SK-N-SH (cell line): Measurements from ENCODE around the gene TSPAN3. TPM values are rescaled to one million over a fixed set of nuclear protein-coding genes. Genes with fewer than 3 reads are reported as not detected.

Experiments used
- CTCF ChIA-PET: fragments of 300-600, 350-600 bp; formaldehyde crosslinking; extraction: SDS; loops from one replicate; lab custom pipeline; 2021; lab: Yijun Ruan, JAX
- POLR2A ChIA-PET: fragments of 350-600 bp; sonication (Branson Sonifier 250); formaldehyde crosslinking; extraction: SDS; loops from one replicate; lab custom pipeline; 2020; ENCODE audit warnings: antibody characterized with exemption, inconsistent platforms; lab: Yijun Ruan, JAX
- DNase-seq: peaks from one replicate; pipeline ENCODE4 v3.0.0; 2012
- H2AFZ ChIP-seq: fragments of 200-600 bp; sonication (generic); 2 replicates; pipeline ENCODE4 v1.8.1; 2016; ENCODE audit warnings: antibody characterized with exemption, mild to moderate bottlenecking, low read depth
- H3F3A ChIP-seq: fragments of 200-600 bp; sonication (generic); replicated peaks from 2 replicates; pipeline ENCODE3; 2016; ENCODE audit warnings: antibody characterized with exemption, mild to moderate bottlenecking; ENCODE audit not compliant: insufficient read depth
- H3K27ac ChIP-seq, 2 experiments: fragments of 200-500 bp in 1 of 2; fragments of 200-600 bp in 1 of 2; sonication (Bioruptor generic) in 1 of 2; sonication (generic), shearing (Covaris generic) in 1 of 2; 2 replicates each; pipeline versions ENCODE4 v1.5.1 to v1.6.1; 2014 to 2016; ENCODE audit warnings: low read depth in 2 of 2, inconsistent platforms in 1 of 2, low read length in 1 of 2, mild to moderate bottlenecking in 1 of 2, mixed read lengths in 1 of 2
- H3K27me3 ChIP-seq: fragments of 200-600 bp; sonication (generic), shearing (Covaris generic); 2 replicates; pipeline ENCODE4 v1.6.1; 2016; ENCODE audit warnings: mixed run types; ENCODE audit not compliant: insufficient read depth
- H3K36me3 ChIP-seq, 2 experiments: fragments of 200-500 bp in 1 of 2; fragments of 200-600 bp in 1 of 2; sonication (Bioruptor generic) in 1 of 2; sonication (generic) in 1 of 2; replicated peaks in 1 of 2; 2 replicates each; pipeline versions ENCODE3 to v1.5.1; 2014 to 2016; ENCODE audit warnings: low read length in 1 of 2, mild to moderate bottlenecking in 1 of 2; ENCODE audit not compliant: insufficient read depth in 2 of 2, control insufficient read depth in 1 of 2
- H3K4me1 ChIP-seq, 2 experiments: fragments of 200-500 bp in 1 of 2; fragments of 200-600 bp in 1 of 2; sonication (Bioruptor generic) in 1 of 2; sonication (generic), shearing (Covaris generic) in 1 of 2; 2 replicates each; pipeline versions ENCODE4 v1.5.1 to v1.6.1; 2014 to 2016; ENCODE audit warnings: low read depth in 1 of 2, low read length in 1 of 2, mixed run types in 1 of 2; ENCODE audit not compliant: insufficient read depth in 2 of 2, control insufficient read depth in 1 of 2
- H3K4me2 ChIP-seq: fragments of 200-600 bp; sonication (generic), shearing (Covaris generic); 2 replicates; pipeline ENCODE4 v1.6.1; 2017; ENCODE audit warnings: mixed run types
- H3K4me3 ChIP-seq, 2 experiments: fragments of 200-500 bp in 1 of 2; fragments of 200-600 bp in 1 of 2; sonication (Bioruptor generic) in 1 of 2; sonication (generic), shearing (Covaris generic) in 1 of 2; 2 replicates each; pipeline versions ENCODE4 v1.5.1 to v1.8.1; 2014 to 2016; ENCODE audit warnings: low read depth in 2 of 2, inconsistent platforms in 1 of 2, low read length in 1 of 2, mild to moderate bottlenecking in 1 of 2, mixed read lengths in 1 of 2, moderate library complexity in 1 of 2
- H3K79me2 ChIP-seq: fragments of 200-600 bp; sonication (generic); 2 replicates; pipeline ENCODE4 v1.8.1; 2017; ENCODE audit warnings: mild to moderate bottlenecking; ENCODE audit not compliant: insufficient read depth
- H3K9ac ChIP-seq: fragments of 200-600 bp; sonication (generic); 2 replicates; pipeline ENCODE4 v1.6.1; 2017; ENCODE audit warnings: mixed run types
- H3K9me2 ChIP-seq: fragments of 200-600 bp; sonication (generic); 2 replicates; pipeline ENCODE4 v1.6.1; 2017; ENCODE audit warnings: mixed run types
- H3K9me3 ChIP-seq: fragments of 200-600 bp; sonication (generic); 2 replicates; pipeline ENCODE4 v1.6.1; 2017; ENCODE audit warnings: mixed run types, mild to moderate bottlenecking, moderate library complexity
- H4K20me1 ChIP-seq: fragments of 200-600 bp; sonication (generic); 2 replicates; pipeline ENCODE4 v1.6.1; 2017; ENCODE audit warnings: mild to moderate bottlenecking, mixed run types; ENCODE audit not compliant: insufficient read depth
- ELF1 ChIP-seq: IDR thresholded peaks from 2 replicates; pipeline ENCODE4 v1.4.0; 2012
- EP300 ChIP-seq, 2 experiments: IDR thresholded peaks; 2 replicates each; pipeline versions ENCODE4 v1.4.0 to v1.6.1; 2012; ENCODE audit warnings: borderline replicate concordance in 1 of 2, low read depth in 1 of 2, low read length in 1 of 2
- EZH2phosphoT487 ChIP-seq: fragments of 200-600 bp; sonication (generic); IDR thresholded peaks from 2 replicates; pipeline ENCODE4 v1.6.1; 2017; ENCODE audit warnings: low read depth, mixed run types, mild to moderate bottlenecking, antibody characterized with exemption, moderate library complexity, borderline replicate concordance
- FOXJ3 ChIP-seq: sonication (generic); formaldehyde crosslinking; IDR thresholded peaks from 2 replicates; pipeline ENCODE4 v1.5.1; 2020; ENCODE audit warnings: mild to moderate bottlenecking, missing genetic modification reagents
- GABPA ChIP-seq: IDR thresholded peaks from 2 replicates; pipeline ENCODE4 v1.4.0; 2012; ENCODE audit warnings: low read depth, mild to moderate bottlenecking
- GATA2 ChIP-seq: sonication (generic); formaldehyde crosslinking; IDR thresholded peaks from 2 replicates; pipeline ENCODE4 v1.5.0; 2020; ENCODE audit warnings: mild to moderate bottlenecking, missing genetic modification reagents
- IRF3 ChIP-seq: fragments of 150-350 bp; IDR thresholded peaks from 2 replicates; pipeline ENCODE4 v1.6.1; 2016; ENCODE audit warnings: mild to moderate bottlenecking, low read depth, low read length
- JUND ChIP-seq: IDR thresholded peaks from 2 replicates; pipeline ENCODE4 v1.4.0; 2012
- MAX ChIP-seq: IDR thresholded peaks from 2 replicates; pipeline ENCODE4 v1.4.0; 2012; ENCODE audit warnings: low read depth
- MXI1 ChIP-seq: IDR thresholded peaks from 2 replicates; pipeline ENCODE4 v1.6.1; 2012; ENCODE audit warnings: mild to moderate bottlenecking, low read depth, low read length, improper control_type of control experiment
- NRF1 ChIP-seq: IDR thresholded peaks from 2 replicates; pipeline ENCODE4 v1.6.1; 2012; ENCODE audit warnings: low read depth, mild to moderate bottlenecking, low read length
- PBX3 ChIP-seq: IDR thresholded peaks from 2 replicates; pipeline ENCODE4; 2012
- POLR2AphosphoS5 ChIP-seq: IDR thresholded peaks from 2 replicates; pipeline ENCODE4 v1.6.1; 2012; ENCODE audit warnings: low read depth, low read length
- REST ChIP-seq: IDR thresholded peaks from 2 replicates; pipeline ENCODE4 v1.6.1; 2012; ENCODE audit warnings: mild to moderate bottlenecking, low read depth, low read length, moderate library complexity
- RFX5 ChIP-seq: IDR thresholded peaks from 2 replicates; pipeline ENCODE4 v1.6.1; 2012; ENCODE audit warnings: mild to moderate bottlenecking, improper control_type of control experiment, low read length
- SMC3 ChIP-seq: IDR thresholded peaks from 2 replicates; pipeline ENCODE4 v1.6.1; 2012; ENCODE audit warnings: low read depth, low read length, improper control_type of control experiment
- TAF1 ChIP-seq: IDR thresholded peaks from 2 replicates; pipeline ENCODE4 v1.6.1; 2012; ENCODE audit warnings: low read depth, mild to moderate bottlenecking, low read length, moderate library complexity, borderline replicate concordance
- USF1 ChIP-seq: IDR thresholded peaks from 2 replicates; pipeline ENCODE4 v1.4.0; 2012; ENCODE audit warnings: low read depth, borderline replicate concordance
- USF2 ChIP-seq: fragments of 150-350 bp; IDR thresholded peaks from 2 replicates; pipeline ENCODE4 v1.6.1; 2017; ENCODE audit warnings: antibody characterized with exemption, low read length, low read depth, borderline replicate concordance
- WGBS: methylation state at CpG from one replicate; pipeline ENCODE4 v1.1.6; 2017; ENCODE audit warnings: low lambda C conversion rate; 5-methylcytosine and 5-hydroxymethylcytosine counted together
- polyA plus RNA-seq, 3 experiments: library from polyadenylated mRNA; depleted of rRNA; stranded (reverse); fragments of >200 nt; gene quantifications; 2 replicates each; pipeline ENCODE4 v1.2.3, GENCODE V29; 2012
- TF ChIP-seq, protein P1 (sequence below): IDR thresholded peaks from 2 replicates; pipeline ENCODE4 v1.4.0; 2012; ENCODE audit warnings: low read depth, borderline replicate concordance

TSPAN3 gene
- polyA plus RNA-seq, 1 of the 3 experiments (the other 2 are of a cell fraction), result 409 TPM

GRCh38 chr15:77048135-77048876, 22.6 kb downstream of the TSPAN3 start:
- no peaks in the 10 kb centered on the region for H4K20me1 ChIP-seq
- no peak for DNase-seq

More at GRCh38 chr15:77048135-77048876, 22.6 kb downstream of the TSPAN3 start:
- Histone ChIP-seq H3K36me3 (peaks cover 54 to 77% of the 10 kb centered on the region in 2 experiments), H3K27ac (no peak overlapping the region), H3K9me3 (no peaks in the 10 kb centered on the region), H3K9me2 (no peaks in the 10 kb centered on the region), H3K27me3 (no peaks in the 10 kb centered on the region), H3K4me2 (no peak overlapping the region), H3F3A (peaks cover 3% of the 10 kb centered on the region), H3K9ac (no peak overlapping the region; the same call in 1 of the 2 replicates), H2AFZ (no peak overlapping the region), H3K79me2 (peaks cover 9% of the 10 kb centered on the region; the same call in 1 of the 2 replicates), H3K4me3 (no peak overlapping the region), H3K4me1 (peaks cover 0 to 7% of the 10 kb centered on the region in 2 experiments; a peak in 3 of 4 replicates)
- POLR2A ChIA-PET, result no interaction called here
- 97% methylated on average over 1 of the region's 1 CpG for WGBS
- CTCF ChIA-PET, result interaction anchor here (1.0 to 4.1 kb wide), 2 partner anchors 9 to 13 kb away, joined by 3 to 14 read pairs; no protein-coding TSS in a partner anchor
- TF ChIP-seq USF2, result no peak
- TF ChIP-seq POLR2AphosphoS5, result no peak
- TF ChIP-seq FOXJ3 (CRISPR knock-in tag), result no peak
- no peak for TF ChIP-seq USF1
- TF ChIP-seq PBX3, result no peak
- TF ChIP-seq GABPA, result no peak
- no peak for TF ChIP-seq MAX
- no peak for TF ChIP-seq NRF1
- TF ChIP-seq SMC3, result no peak
- TF ChIP-seq EP300 (IDR thresholded peaks at IDR 0.05; ENCODE audit: borderline replicate concordance in 1 of 2, low read depth in 1 of 2, low read length in 1 of 2), result no peak
- TF ChIP-seq GATA2 (CRISPR knock-in tag), result no peak
- no peak for TF ChIP-seq TAF1
- TF ChIP-seq EZH2phosphoT487, result no peak
- no peak for TF ChIP-seq JUND
- no peak for TF ChIP-seq REST
- no peak for TF ChIP-seq IRF3
- TF ChIP-seq, protein P1, sequence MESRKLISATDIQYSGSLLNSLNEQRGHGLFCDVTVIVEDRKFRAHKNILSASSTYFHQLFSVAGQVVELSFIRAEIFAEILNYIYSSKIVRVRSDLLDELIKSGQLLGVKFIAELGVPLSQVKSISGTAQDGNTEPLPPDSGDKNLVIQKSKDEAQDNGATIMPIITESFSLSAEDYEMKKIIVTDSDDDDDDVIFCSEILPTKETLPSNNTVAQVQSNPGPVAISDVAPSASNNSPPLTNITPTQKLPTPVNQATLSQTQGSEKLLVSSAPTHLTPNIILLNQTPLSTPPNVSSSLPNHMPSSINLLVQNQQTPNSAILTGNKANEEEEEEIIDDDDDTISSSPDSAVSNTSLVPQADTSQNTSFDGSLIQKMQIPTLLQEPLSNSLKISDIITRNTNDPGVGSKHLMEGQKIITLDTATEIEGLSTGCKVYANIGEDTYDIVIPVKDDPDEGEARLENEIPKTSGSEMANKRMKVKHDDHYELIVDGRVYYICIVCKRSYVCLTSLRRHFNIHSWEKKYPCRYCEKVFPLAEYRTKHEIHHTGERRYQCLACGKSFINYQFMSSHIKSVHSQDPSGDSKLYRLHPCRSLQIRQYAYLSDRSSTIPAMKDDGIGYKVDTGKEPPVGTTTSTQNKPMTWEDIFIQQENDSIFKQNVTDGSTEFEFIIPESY, result no peak
- no peak for TF ChIP-seq RFX5
- no peak for TF ChIP-seq ELF1
- TF ChIP-seq MXI1, result no peak
